Fibroblast of the aortic adventitia (primary cell): Measurements from ENCODE around the gene TMEM35B. TPM values are rescaled to one million over a fixed set of nuclear protein-coding genes. Genes with fewer than 3 reads are reported as not detected.
"Not testable (repeated sequence)": the region's sequence is repeated elsewhere in the genome, so short reads cannot be mapped to it uniquely, and the experiment has no call there.

Source experiments
- DNase-seq: peaks from one replicate; pipeline ENCODE4 v3.0.0-alpha.2; 2010; ENCODE audit warnings: low read depth
- H3K4me3 ChIP-seq: 2 replicates; pipeline ENCODE4 v1.5.1; 2011; ENCODE audit warnings: low read depth, mild to moderate bottlenecking, control low read depth, low read length, moderate library complexity
- CTCF ChIP-seq: IDR thresholded peaks from 2 replicates; pipeline ENCODE4 v1.5.1; 2011; ENCODE audit warnings: mild to moderate bottlenecking, low read length, control low read depth, inconsistent platforms; ENCODE audit not compliant: insufficient read depth
- total RNA-seq: library from RNA; depleted of rRNA; stranded (reverse); fragments of >200 nt; gene quantifications from 2 replicates; pipeline ENCODE4 v1.2.3, GENCODE V29; 2012; ENCODE audit warnings: low replicate concordance

The TMEM35B gene
- total RNA-seq, 1 donor, result 31.6 TPM

GRCh38 chr1:34970829-34971228 is 14.3 kb downstream of the TMEM35B start:
- TF ChIP-seq CTCF, result no peak
- no peak overlapping the region for H3K4me3 ChIP-seq
- DNase-seq, result no peak

- TF ChIP-seq CTCF, result no peak
- DNase-seq, result peak; percentile 23
Measured at GRCh38 chr1:34970220-34970735, 14.9 kb downstream of the TMEM35B start.

GRCh38 chr1:34968297-34968696 is 16.9 kb downstream of the TMEM35B start:
- not testable (repeated sequence) for H3K4me3 ChIP-seq, DNase-seq

More at GRCh38 chr1:34970220-34970735, 14.9 kb downstream of the TMEM35B start:
- H3K4me3 ChIP-seq, result no peak overlapping the region

- not testable (repeated sequence) for DNase-seq, H3K4me3 ChIP-seq
Measured at GRCh38 chr1:34967672-34968071, 17.5 kb downstream of the TMEM35B start.

GRCh38 chr1:34965597-34965996 is 19.6 kb downstream of the TMEM35B start:
- no peak for DNase-seq
- H3K4me3 ChIP-seq, result no peak overlapping the region
- TF ChIP-seq CTCF, result no peak

- no peak overlapping the region for H3K4me3 ChIP-seq
- DNase-seq, result no peak
- no peak for TF ChIP-seq CTCF
Measured at GRCh38 chr1:34950428-34950827, 34.7 kb downstream of the TMEM35B start.

GRCh38 chr1:34948739-34949138 is 36.4 kb downstream of the TMEM35B start:
- DNase-seq, H3K4me3 ChIP-seq: not testable (repeated sequence)

- DNase-seq, H3K4me3 ChIP-seq: not testable (repeated sequence)
Measured at GRCh38 chr1:34947641-34948314, 37.4 kb downstream of the TMEM35B start.

GRCh38 chr1:34946211-34946610 is 38.9 kb downstream of the TMEM35B start:
- no peak for TF ChIP-seq CTCF
- no peak overlapping the region for H3K4me3 ChIP-seq

GRCh38 chr1:34941798-34942197 is 43.3 kb downstream of the TMEM35B start:
- not testable (repeated sequence) for H3K4me3 ChIP-seq

More at GRCh38 chr1:34946211-34946610, 38.9 kb downstream of the TMEM35B start:
- no peak for DNase-seq

More at GRCh38 chr1:34941798-34942197, 43.3 kb downstream of the TMEM35B start:
- not testable (repeated sequence) for DNase-seq
